Mesenteric fat pad (tissue), 1 donor: ENCODE results near the gene PIM3. TPM values are rescaled to one million over a fixed set of nuclear protein-coding genes. Genes with fewer than 3 reads are reported as not detected.
"Not testable (repeated sequence)": the region's sequence is repeated elsewhere in the genome, so short reads cannot be mapped to it uniquely, and the experiment has no call there.

Experiments used
- DNase-seq: peaks from one replicate; pipeline ENCODE4 v3.0.0-alpha.2; 2020; ENCODE audit warnings: low spot score
- total RNA-seq: library from RNA; stranded (reverse); fragmentation: NEBNext Ultra II Directional; extraction: Animal tissue kit (Norgen Biotek cat#: 25700); gene quantifications from one replicate; pipeline ENCODE4 v1.2.1, GENCODE V29; 2021
- donor health status: DM: yes; HTN: yes; CAD: no.

Gene PIM3
- total RNA-seq, 1 donor from 2014 or later = 124 TPM

- DNase-seq = peak; percentile 26
These were observed 21.2 kb downstream of the PIM3 start for GRCh38 chr22:49981799-49982198.

GRCh38 chr22:49983148-49984042 lies 22.8 kb downstream of the PIM3 start:
- peak; percentile 90 for DNase-seq

GRCh38 chr22:49986325-49986724 lies 25.8 kb downstream of the PIM3 start:
- DNase-seq = no peak

GRCh38 chr22:49989826-49990225 lies 29.3 kb downstream of the PIM3 start:
- DNase-seq = not testable (repeated sequence)

GRCh38 chr22:49991167-49991566 lies 30.6 kb downstream of the PIM3 start:
- DNase-seq = no peak

- peak; percentile 65 for DNase-seq
These were observed 31.4 kb downstream of the PIM3 start for GRCh38 chr22:49991907-49992533.

GRCh38 chr22:49992921-49993648 lies 32.5 kb downstream of the PIM3 start:
- peak; percentile 91 for DNase-seq

GRCh38 chr22:49993649-49994360 lies 33.2 kb downstream of the PIM3 start:
- DNase-seq = peak; percentile 88

- DNase-seq = peak; percentile 87
These were observed 33.9 kb downstream of the PIM3 start for GRCh38 chr22:49994361-49995040.

GRCh38 chr22:49995041-49995360 lies 34.4 kb downstream of the PIM3 start:
- no peak for DNase-seq

GRCh38 chr22:49995361-49996118 lies 35.0 kb downstream of the PIM3 start:
- peak; percentile 82 for DNase-seq

- no peak for DNase-seq
These were observed 35.5 kb downstream of the PIM3 start for GRCh38 chr22:49996119-49996517.

GRCh38 chr22:49996518-49997250 lies 36.1 kb downstream of the PIM3 start:
- DNase-seq = peak; percentile 85

GRCh38 chr22:49997251-49997599 lies 36.7 kb downstream of the PIM3 start:
- peak; percentile 89 for DNase-seq

- DNase-seq = peak; percentile 88
These were observed 37.6 kb downstream of the PIM3 start for GRCh38 chr22:49997932-49998717.

GRCh38 chr22:49998718-49999062 lies 38.1 kb downstream of the PIM3 start:
- DNase-seq = peak; percentile 41

GRCh38 chr22:49999063-49999945 lies 38.7 kb downstream of the PIM3 start:
- peak; percentile 88 for DNase-seq
